Measurements from ENCODE around the gene ACADL. TPM values are rescaled to one million over a fixed set of nuclear protein-coding genes. Genes with fewer than 3 reads are reported as not detected.
A peak's percentile ranks its signal among the peaks of the same experiment; 100 is the strongest.

Gene ACADL
- total and polyA plus RNA-seq, 2 experiments from 2014 or later = 0.37 TPM; not detected in 1

DNA sequence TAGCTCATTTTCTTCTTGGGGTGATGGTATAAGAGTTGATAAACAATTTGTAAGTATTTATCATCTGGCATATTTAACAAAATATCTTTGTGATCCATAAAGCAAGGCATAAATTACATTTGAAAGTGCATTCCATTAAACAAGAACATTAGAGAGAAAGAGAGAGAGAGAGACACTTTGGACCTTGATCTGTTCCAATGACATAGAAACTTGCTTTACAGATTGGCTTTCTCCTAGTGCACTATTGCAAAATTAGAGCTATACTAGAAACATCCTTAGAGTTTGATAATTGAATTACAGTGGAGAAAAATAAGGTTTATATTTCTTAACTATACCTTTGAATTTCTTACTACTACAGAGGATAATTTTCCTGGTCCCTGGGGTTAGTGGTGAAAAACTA is 5.7 kb upstream of the ACADL start (continued):
- TF ChIP-seq, protein P1, sequence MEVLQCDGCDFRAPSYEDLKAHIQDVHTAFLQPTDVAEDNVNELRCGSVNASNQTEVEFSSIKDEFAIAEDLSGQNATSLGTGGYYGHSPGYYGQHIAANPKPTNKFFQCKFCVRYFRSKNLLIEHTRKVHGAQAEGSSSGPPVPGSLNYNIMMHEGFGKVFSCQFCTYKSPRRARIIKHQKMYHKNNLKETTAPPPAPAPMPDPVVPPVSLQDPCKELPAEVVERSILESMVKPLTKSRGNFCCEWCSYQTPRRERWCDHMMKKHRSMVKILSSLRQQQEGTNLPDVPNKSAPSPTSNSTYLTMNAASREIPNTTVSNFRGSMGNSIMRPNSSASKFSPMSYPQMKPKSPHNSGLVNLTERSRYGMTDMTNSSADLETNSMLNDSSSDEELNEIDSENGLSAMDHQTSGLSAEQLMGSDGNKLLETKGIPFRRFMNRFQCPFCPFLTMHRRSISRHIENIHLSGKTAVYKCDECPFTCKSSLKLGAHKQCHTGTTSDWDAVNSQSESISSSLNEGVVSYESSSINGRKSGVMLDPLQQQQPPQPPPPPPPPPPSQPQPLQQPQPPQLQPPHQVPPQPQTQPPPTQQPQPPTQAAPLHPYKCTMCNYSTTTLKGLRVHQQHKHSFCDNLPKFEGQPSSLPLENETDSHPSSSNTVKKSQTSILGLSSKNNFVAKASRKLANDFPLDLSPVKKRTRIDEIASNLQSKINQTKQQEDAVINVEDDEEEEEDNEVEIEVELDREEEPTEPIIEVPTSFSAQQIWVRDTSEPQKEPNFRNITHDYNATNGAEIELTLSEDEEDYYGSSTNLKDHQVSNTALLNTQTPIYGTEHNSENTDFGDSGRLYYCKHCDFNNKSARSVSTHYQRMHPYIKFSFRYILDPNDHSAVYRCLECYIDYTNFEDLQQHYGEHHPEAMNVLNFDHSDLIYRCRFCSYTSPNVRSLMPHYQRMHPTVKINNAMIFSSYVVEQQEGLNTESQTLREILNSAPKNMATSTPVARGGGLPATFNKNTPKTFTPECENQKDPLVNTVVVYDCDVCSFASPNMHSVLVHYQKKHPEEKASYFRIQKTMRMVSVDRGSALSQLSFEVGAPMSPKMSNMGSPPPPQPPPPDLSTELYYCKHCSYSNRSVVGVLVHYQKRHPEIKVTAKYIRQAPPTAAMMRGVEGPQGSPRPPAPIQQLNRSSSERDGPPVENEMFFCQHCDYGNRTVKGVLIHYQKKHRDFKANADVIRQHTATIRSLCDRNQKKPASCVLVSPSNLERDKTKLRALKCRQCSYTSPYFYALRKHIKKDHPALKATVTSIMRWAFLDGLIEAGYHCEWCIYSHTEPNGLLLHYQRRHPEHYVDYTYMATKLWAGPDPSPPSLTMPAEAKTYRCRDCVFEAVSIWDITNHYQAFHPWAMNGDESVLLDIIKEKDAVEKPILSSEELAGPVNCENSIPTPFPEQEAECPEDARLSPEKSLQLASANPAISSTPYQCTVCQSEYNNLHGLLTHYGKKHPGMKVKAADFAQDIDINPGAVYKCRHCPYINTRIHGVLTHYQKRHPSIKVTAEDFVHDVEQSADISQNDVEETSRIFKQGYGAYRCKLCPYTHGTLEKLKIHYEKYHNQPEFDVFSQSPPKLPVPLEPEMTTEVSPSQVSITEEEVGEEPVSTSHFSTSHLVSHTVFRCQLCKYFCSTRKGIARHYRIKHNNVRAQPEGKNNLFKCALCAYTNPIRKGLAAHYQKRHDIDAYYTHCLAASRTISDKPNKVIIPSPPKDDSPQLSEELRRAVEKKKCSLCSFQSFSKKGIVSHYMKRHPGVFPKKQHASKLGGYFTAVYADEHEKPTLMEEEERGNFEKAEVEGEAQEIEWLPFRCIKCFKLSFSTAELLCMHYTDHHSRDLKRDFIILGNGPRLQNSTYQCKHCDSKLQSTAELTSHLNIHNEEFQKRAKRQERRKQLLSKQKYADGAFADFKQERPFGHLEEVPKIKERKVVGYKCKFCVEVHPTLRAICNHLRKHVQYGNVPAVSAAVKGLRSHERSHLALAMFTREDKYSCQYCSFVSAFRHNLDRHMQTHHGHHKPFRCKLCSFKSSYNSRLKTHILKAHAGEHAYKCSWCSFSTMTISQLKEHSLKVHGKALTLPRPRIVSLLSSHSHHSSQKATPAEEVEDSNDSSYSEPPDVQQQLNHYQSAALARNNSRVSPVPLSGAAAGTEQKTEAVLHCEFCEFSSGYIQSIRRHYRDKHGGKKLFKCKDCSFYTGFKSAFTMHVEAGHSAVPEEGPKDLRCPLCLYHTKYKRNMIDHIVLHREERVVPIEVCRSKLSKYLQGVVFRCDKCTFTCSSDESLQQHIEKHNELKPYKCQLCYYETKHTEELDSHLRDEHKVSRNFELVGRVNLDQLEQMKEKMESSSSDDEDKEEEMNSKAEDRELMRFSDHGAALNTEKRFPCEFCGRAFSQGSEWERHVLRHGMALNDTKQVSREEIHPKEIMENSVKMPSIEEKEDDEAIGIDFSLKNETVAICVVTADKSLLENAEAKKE (CRISPR knock-in tag; IDR thresholded peaks at IDR 0.05) = no peak
- TF ChIP-seq, protein P2, sequence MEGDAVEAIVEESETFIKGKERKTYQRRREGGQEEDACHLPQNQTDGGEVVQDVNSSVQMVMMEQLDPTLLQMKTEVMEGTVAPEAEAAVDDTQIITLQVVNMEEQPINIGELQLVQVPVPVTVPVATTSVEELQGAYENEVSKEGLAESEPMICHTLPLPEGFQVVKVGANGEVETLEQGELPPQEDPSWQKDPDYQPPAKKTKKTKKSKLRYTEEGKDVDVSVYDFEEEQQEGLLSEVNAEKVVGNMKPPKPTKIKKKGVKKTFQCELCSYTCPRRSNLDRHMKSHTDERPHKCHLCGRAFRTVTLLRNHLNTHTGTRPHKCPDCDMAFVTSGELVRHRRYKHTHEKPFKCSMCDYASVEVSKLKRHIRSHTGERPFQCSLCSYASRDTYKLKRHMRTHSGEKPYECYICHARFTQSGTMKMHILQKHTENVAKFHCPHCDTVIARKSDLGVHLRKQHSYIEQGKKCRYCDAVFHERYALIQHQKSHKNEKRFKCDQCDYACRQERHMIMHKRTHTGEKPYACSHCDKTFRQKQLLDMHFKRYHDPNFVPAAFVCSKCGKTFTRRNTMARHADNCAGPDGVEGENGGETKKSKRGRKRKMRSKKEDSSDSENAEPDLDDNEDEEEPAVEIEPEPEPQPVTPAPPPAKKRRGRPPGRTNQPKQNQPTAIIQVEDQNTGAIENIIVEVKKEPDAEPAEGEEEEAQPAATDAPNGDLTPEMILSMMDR (conservative IDR thresholded peaks at IDR 0.05; ENCODE audit: low read depth in 2 of 2) = no peak

DNA sequence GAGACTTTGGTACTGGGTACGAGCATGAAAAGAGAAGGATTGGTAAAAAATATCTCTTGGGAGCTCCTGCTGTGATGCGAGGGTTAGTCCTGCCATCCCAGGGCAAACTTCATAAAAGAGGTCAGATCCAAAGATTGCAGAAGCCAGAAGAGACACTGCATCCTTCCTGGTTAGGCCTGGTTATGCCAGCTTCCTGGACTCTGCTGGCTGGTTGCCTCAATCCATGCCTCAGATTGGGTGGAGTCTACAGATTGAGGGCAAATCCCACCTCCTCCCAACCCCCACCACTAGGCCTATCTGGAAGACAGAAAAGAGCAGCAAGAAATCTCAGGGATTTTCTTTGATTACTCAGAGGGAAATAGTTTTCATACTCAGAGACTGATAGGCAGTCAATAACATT is 5.3 kb upstream of the ACADL start:
- DNase-seq (ENCODE audit: low spot score) (peak; percentile 20), ATAC-seq (peak; percentile 56)
- Mint-ChIP-seq H3K4me1 (peaks cover 16% of the 10 kb centered on the region), H3K4me3 (no peak overlapping the region), H3K27ac (no peak overlapping the region), H3K27me3 (ENCODE audit: insufficient read depth, low read depth, poor library complexity) (peaks cover 18% of the 10 kb centered on the region), H3K36me3 (ENCODE audit: low read depth) (no peaks in the 10 kb centered on the region), H3K9me3 (no peaks in the 10 kb centered on the region)
- H3F3A ChIP-seq (replicated peaks; ENCODE audit: low read depth) = no peaks in the 10 kb centered on the region
- H4K20me1 ChIP-seq (replicated peaks; ENCODE audit: insufficient read depth) = no peaks in the 10 kb centered on the region
- H3K9me2 ChIP-seq (ENCODE audit: insufficient read depth) = 0 out of 2 replicates have a peak, but pooled peaks cover 3% of the 10 kb centered on the region
- H3K27me3 ChIP-seq (ENCODE audit: insufficient read depth) = peaks cover 18% of the 10 kb centered on the region
- H3K4me3 ChIP-seq = no peak overlapping the region
- no peaks in the 10 kb centered on the region for H3K79me2 ChIP-seq (replicated peaks; ENCODE audit: insufficient read depth)
- no peak overlapping the region for H3K27ac ChIP-seq (ENCODE audit: low read depth)
- 0 out of 2 replicates have a peak, but pooled peaks cover 3% of the 10 kb centered on the region for H3K4me1 ChIP-seq (ENCODE audit: insufficient read depth)
- H3K36me3 ChIP-seq (ENCODE audit: insufficient read depth) = no peaks in the 10 kb centered on the region
- no peak overlapping the region for H3K4me2 ChIP-seq
- peak overlapping the region; percentile 82 for H2AFZ ChIP-seq
- TF ChIP-seq POLR2AphosphoS5 (IDR thresholded peaks at IDR 0.05; ENCODE audit: low read depth) (no peak), CREB1 (CRISPR knock-in tag; IDR thresholded peaks at IDR 0.05; ENCODE audit: low read depth) (no peak)
- TF ChIP-seq, protein P1 (CRISPR knock-in tag; IDR thresholded peaks at IDR 0.05) = no peak
- TF ChIP-seq, protein P2 (conservative IDR thresholded peaks at IDR 0.05; ENCODE audit: low read depth in 2 of 2) = no peak
